Kidney glomerular epithelial cell (primary cell): Measurements from ENCODE around the gene FLNB.

ENCODE experiments used
- DNase-seq: peaks from one replicate; lab custom pipeline; 2025; lab: John Stamatoyannopoulos, UW

The FLNB gene

GRCh38 chr3:58109752-58110151 is 101.5 kb downstream of the FLNB start:
- DNase-seq: no peak

- no peak for DNase-seq
Observed at GRCh38 chr3:58111513-58112184, 103.4 kb downstream of the FLNB start.

GRCh38 chr3:58112185-58112535 is 103.9 kb downstream of the FLNB start:
- no peak for DNase-seq

DNA sequence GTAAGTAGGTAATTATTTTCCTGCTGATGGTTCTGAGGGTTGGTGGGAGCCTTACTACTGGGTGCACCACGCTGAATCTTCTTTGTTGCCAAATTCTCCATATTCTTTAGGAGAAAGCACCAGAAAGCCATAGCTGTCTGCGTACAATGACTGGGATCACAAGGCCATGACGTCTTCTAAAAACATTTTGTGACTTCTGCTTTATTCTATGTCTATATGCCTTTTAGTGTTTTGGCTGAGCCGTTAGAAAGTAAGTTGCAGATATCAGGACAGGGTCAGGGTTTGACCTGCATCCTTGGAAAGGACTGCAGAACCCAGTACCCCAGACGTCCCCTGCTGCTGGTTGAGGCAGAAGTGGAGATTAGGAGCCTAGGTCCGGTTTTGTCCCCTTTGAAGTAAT is 107.0 kb downstream of the FLNB start:
- DNase-seq: no peak

GRCh38 chr3:58116161-58116955 is 108.1 kb downstream of the FLNB start:
- DNase-seq: no peak

- DNase-seq: no peak
Observed at GRCh38 chr3:58116985-58117384, 108.8 kb downstream of the FLNB start.

- no peak for DNase-seq
Observed at GRCh38 chr3:58117561-58118181, 109.4 kb downstream of the FLNB start.

DNA sequence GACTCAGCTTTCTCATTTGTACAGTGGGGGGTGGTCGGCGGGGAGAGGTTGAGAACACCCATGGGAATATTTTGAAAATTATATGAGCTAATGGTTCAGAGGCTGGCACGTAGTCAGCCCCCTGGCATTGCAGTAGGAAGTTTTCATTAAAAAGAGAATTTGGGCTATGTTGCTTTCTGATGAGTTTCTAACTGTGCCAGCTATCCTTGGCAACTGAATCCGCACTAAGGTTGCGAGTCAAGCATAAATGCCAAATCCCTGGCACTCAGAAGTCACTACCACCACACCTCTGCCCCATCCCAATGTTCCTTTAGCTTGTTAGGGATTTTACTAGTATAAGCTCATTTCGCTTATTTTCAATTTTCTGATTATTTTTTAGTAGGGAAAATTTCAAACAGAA is 111.0 kb downstream of the FLNB start:
- no peak for DNase-seq

DNA sequence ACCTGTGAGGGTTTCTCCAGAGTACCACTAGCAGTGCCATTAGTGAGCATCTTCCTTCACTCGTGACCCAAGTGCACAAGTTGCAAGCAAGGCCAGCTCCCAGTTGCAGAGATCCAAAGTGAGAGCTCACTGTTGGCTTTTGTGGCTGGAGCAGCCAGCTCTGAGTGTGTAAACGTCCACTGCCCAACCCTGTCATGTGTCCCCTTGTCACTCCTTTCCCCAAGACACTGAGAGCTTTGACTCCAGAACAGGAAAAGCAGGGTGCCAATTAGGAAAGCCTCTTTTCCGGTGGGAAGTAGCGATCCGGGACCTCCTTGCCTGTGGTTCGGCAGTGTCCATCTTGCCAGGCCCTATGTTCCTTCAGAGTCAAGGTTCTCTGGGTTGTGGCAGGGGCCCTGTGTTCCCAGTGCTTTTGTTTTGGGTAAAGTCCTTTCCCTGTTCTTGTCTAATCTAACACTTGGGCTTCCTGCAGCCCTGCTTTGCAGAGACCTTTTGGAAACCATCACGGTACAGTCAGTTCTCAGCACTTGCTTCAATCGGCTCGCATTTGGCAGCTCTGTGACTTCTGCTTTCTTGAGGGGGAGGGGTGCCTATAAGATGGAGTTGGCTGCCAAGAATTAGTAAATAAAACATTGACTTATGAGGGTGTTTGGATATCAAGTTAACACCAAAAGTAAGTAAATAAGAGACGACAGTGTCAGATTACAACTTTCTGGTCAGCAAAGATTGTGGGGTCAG is 112.0 kb downstream of the FLNB start:
- DNase-seq: no peak

GRCh38 chr3:58121183-58121582 is 113.0 kb downstream of the FLNB start:
- no peak for DNase-seq

DNA sequence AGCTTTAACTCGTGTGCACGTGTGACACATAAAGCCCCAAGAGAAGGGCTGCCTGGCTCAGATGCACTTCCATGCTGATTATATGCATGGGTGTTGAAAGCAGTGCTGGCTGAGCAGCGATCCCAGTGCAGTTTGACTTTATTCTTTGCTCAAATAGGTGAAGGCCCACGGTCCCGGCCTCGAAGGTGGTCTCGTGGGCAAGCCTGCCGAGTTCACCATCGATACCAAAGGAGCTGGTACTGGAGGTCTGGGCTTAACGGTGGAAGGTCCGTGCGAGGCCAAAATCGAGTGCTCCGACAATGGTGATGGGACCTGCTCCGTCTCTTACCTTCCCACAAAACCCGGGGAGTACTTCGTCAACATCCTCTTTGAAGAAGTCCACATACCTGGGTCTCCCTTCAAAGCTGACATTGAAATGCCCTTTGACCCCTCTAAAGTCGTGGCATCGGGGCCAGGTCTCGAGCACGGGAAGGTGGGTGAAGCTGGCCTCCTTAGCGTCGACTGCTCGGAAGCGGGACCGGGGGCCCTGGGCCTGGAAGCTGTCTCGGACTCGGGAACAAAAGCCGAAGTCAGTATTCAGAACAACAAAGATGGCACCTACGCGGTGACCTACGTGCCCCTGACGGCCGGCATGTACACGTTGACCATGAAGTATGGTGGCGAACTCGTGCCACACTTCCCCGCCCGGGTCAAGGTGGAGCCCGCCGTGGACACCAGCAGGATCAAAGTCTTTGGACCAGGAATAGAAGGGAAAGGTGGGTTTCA is 114.9 kb downstream of the FLNB start:
- DNase-seq: no peak

DNA sequence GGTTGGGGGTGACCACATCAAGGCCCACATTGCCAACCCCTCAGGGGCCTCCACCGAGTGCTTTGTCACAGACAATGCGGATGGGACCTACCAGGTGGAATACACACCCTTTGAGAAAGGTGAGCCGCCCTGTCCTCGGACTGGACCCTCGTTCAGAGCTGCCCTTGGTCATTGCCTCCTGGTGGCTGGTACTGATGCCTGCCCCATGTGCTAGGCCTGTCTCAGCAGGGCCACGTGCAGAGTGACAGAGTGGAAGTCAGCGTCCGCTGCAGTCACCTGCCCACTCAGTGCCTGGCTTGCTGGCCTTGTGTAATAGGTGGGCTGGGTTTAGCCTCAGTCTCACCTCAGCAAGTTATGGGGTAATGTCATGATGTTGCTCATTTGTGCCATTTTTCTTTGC is 116.2 kb downstream of the FLNB start:
- no peak for DNase-seq

DNA sequence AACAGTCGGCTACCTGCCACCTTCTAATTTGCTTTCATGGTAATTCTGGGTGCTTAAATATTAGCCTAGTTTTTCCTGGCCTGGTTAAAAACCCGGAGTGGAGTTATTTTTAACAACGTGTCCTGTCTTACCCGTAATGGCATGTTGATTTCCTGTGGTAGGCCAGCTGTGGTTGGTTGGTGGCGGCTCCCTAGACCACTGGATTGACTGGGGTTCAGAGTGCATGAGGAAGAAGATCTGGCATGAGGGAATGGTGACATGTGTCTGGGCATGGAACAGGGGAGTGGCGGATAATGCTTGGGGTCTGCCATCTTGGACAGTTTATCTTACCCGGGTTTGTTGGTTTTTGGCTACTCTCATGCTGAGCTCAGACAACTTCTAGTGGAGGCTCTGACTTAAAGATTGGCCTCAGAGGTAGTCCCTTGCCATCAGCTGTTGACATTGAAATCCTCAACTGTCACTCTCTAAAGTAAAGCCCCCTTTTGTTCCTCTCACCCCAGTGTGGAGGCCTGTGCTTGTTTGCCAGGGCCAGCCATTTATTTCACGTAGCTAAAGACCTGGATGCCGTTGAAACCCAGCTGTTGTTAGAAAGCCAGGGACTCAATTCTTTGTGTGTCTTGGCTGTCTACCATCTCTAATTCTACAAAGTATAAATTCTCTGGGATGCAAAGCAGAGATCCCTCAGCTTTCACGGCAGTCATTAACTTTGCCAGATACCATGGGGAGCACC is 121.0 kb downstream of the FLNB start:
- no peak for DNase-seq

GRCh38 chr3:58130591-58130990 is 122.4 kb downstream of the FLNB start:
- no peak for DNase-seq

DNA sequence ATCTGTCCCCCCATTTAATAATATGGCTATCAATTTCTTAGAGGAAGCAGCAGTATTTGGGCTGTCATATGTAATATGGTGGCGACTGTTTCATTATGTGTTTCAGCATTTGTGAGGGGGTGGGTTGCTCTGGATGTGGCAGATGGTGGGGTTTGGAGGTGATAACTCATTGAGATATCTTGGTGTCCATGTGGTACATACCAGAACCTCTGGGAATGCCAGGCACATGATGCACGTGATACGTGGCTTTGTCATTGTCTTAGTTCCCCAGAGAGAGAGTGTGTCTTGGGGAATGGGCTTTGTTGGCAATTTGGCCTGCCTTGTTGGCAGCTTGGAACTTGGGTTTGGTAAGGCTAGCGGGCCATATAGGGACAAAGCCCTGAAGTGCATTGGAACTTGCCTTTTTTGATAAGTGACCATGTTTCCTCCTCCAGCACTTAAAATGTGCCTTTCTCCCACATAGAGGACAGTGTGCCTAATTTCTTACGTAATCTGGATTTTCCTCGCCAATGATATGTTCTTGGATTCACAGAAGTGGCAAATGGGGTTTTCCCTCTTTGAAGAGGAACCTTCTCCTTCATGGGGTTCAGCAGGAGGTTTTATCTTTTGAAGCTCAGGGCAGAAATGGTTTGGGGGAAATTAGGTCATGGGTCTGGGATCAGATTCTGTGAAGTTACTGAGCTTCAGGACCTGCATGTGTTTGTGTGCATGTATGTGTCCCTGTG is 123.0 kb downstream of the FLNB start:
- no peak for DNase-seq

DNA sequence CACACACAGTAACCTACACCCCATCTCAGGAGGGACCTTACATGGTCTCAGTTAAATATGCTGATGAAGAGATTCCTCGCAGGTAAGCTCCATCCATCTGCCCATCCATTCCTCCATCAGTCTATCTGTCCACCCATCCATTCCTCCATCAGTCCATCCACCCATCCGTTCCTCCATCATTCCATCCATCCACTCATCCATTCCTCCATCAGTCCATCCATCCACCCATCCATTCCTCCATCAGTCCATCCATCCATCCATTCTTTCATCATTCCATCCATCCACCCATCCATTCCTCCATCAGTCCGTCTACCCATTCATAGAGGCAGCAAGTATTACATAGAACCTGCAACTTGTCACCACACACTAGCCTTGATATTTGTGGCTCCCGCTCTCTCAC is 124.6 kb downstream of the FLNB start:
- no peak for DNase-seq

- DNase-seq: no peak
Observed at GRCh38 chr3:58134468-58134867, 126.2 kb downstream of the FLNB start.

GRCh38 chr3:58135712-58136543 is 127.7 kb downstream of the FLNB start:
- DNase-seq: no peak

GRCh38 chr3:58137306-58137705 is 129.1 kb downstream of the FLNB start:
- no peak for DNase-seq
